ENCODE measurements around the gene LHX6.

DNA sequence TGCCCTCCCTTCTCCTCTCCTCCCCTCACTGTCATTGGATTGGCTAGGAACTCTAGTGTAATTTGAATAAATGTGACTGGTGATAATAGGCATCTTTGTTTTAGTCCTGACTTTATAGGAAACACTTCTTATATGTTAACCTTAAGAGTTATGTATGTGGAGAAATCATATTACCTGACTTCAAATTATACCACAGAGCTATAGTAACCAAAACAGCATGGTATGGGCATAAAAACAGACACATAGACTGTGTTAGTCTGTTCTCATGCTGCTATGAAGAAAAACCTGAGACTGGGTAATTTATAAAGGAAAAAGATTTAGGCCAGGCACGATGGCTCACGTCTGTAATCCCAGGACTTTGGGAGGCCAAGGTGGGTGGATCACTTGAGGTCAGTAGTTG lies 45.3 kb upstream of the LHX6 start:
- no peak for TF ChIP-seq POLR2A (IDR thresholded peaks at IDR 0.05)
- TF ChIP-seq, protein P1, sequence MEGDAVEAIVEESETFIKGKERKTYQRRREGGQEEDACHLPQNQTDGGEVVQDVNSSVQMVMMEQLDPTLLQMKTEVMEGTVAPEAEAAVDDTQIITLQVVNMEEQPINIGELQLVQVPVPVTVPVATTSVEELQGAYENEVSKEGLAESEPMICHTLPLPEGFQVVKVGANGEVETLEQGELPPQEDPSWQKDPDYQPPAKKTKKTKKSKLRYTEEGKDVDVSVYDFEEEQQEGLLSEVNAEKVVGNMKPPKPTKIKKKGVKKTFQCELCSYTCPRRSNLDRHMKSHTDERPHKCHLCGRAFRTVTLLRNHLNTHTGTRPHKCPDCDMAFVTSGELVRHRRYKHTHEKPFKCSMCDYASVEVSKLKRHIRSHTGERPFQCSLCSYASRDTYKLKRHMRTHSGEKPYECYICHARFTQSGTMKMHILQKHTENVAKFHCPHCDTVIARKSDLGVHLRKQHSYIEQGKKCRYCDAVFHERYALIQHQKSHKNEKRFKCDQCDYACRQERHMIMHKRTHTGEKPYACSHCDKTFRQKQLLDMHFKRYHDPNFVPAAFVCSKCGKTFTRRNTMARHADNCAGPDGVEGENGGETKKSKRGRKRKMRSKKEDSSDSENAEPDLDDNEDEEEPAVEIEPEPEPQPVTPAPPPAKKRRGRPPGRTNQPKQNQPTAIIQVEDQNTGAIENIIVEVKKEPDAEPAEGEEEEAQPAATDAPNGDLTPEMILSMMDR (IDR thresholded peaks at IDR 0.05 in 8 of 11, conservative IDR thresholded peaks at IDR 0.05 in 3 of 11), result no peak
